ENCODE measurements around the gene FBLN1.

DNA sequence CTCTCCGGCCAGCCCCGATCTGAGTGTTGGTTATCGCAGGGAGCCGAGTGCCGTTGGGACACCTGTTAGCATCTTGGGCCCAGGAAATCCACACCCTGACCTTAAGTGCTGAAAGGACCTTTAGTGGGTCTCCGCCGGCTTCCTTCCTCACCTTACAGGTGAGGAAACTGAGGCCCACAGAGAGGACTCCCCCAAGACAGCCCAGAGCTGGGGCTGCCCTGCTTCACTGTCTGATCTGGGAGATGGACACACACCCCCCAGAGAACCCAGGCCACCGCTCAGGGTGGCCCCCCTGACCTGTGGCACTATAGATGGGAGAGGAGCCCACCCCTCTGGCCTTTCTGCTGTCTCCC lies 73.6 kb downstream of the FBLN1 start:
- TF ChIP-seq EZH2 (IDR thresholded peaks at IDR 0.05; ENCODE audit: insufficient read depth, poor library complexity, severe bottlenecking) (no peak), EZH2phosphoT487 (IDR thresholded peaks at IDR 0.05; ENCODE audit: insufficient read depth, low read depth) (no peak)

All from GM23248 (cell line).